ENCODE results near the gene MIPOL1.

Gene MIPOL1

GRCh38 chr14:37257501-37258070, 59.8 kb downstream of the MIPOL1 start:
- DNase-seq (ENCODE audit: low read depth): no peak

GRCh38 chr14:37262649-37263048, 64.9 kb downstream of the MIPOL1 start:
- no peak overlapping the region for H3K4me3 ChIP-seq (ENCODE audit: low read length)
- no peak for DNase-seq (ENCODE audit: low read depth)
- TF ChIP-seq CTCF (IDR thresholded peaks at IDR 0.05; ENCODE audit: insufficient read depth, low read depth, low read length, missing control alignments): no peak

More at GRCh38 chr14:37257501-37258070, 59.8 kb downstream of the MIPOL1 start:
- TF ChIP-seq CTCF (IDR thresholded peaks at IDR 0.05; ENCODE audit: insufficient read depth, low read depth, low read length, missing control alignments): no peak
- H3K4me3 ChIP-seq (ENCODE audit: low read length): no peak overlapping the region

- H3K4me3 ChIP-seq (ENCODE audit: low read length): no peak overlapping the region
- no peak for DNase-seq (ENCODE audit: low read depth)
- TF ChIP-seq CTCF (IDR thresholded peaks at IDR 0.05; ENCODE audit: insufficient read depth, low read depth, low read length, missing control alignments): no peak
Measured at GRCh38 chr14:37263656-37264236, 66.0 kb downstream of the MIPOL1 start.

- H3K4me3 ChIP-seq (ENCODE audit: low read length): no peak overlapping the region
- no peak for DNase-seq (ENCODE audit: low read depth)
- no peak for TF ChIP-seq CTCF (IDR thresholded peaks at IDR 0.05; ENCODE audit: insufficient read depth, low read depth, low read length, missing control alignments)
Measured at GRCh38 chr14:37268788-37269187, 71.1 kb downstream of the MIPOL1 start.

GRCh38 chr14:37270629-37271028, 72.9 kb downstream of the MIPOL1 start:
- H3K4me3 ChIP-seq (ENCODE audit: low read length): no peak overlapping the region
- no peak for DNase-seq (ENCODE audit: low read depth)
- no peak for TF ChIP-seq CTCF (IDR thresholded peaks at IDR 0.05; ENCODE audit: insufficient read depth, low read depth, low read length, missing control alignments)

GRCh38 chr14:37272569-37272968, 74.8 kb downstream of the MIPOL1 start:
- no peak overlapping the region for H3K4me3 ChIP-seq (ENCODE audit: low read length)
- TF ChIP-seq CTCF (IDR thresholded peaks at IDR 0.05; ENCODE audit: insufficient read depth, low read depth, low read length, missing control alignments): no peak
- no peak for DNase-seq (ENCODE audit: low read depth)

GRCh38 chr14:37274652-37275051, 76.9 kb downstream of the MIPOL1 start:
- no peak overlapping the region for H3K4me3 ChIP-seq (ENCODE audit: low read length)
- no peak for TF ChIP-seq CTCF (IDR thresholded peaks at IDR 0.05; ENCODE audit: insufficient read depth, low read depth, low read length, missing control alignments)
- DNase-seq (ENCODE audit: low read depth): no peak
